Suprapubic skin (tissue), 4 donors: ENCODE results near the gene LRP4. TPM values are rescaled to one million over a fixed set of nuclear protein-coding genes. Genes with fewer than 3 reads are reported as not detected.
A peak's percentile ranks its signal among the peaks of the same experiment; 100 is the strongest.
"Not testable (repeated sequence)": the region's sequence is repeated elsewhere in the genome, so short reads cannot be mapped to it uniquely, and the experiment has no call there.

Experiments
- DNase-seq, 2 donors: peaks; one replicate each; pipeline ENCODE4 v3.0.0-alpha.2; 2019; ENCODE audit warnings: low spot score in 2 of 2
- H3K27ac ChIP-seq: fragments of 200-600 bp; sonication (generic); one replicate; pipeline ENCODE4 v1.5.1; 2019
- H3K27me3 ChIP-seq: fragments of 200-600 bp; sonication (generic); one replicate; pipeline ENCODE4 v1.5.1; 2019
- H3K36me3 ChIP-seq: fragments of 200-600 bp; sonication (generic); one replicate; pipeline ENCODE4 v1.5.1; 2019
- H3K4me1 ChIP-seq: fragments of 200-600 bp; sonication (generic); one replicate; pipeline ENCODE4 v1.5.1; 2019
- H3K4me3 ChIP-seq: fragments of 200-600 bp; sonication (generic); one replicate; pipeline ENCODE4 v1.5.1; 2019; ENCODE audit warnings: mild to moderate bottlenecking
- H3K9me3 ChIP-seq: fragments of 200-600 bp; sonication (generic); one replicate; pipeline ENCODE4 v1.5.1; 2019
- EP300 ChIP-seq: sonication (generic); formaldehyde crosslinking; IDR thresholded peaks from one replicate; pipeline ENCODE4 v1.6.1; 2017; ENCODE audit warnings: antibody characterized with exemption
- POLR2A ChIP-seq, 2 donors: fragments of 450-650 bp; IDR thresholded peaks; one replicate each; pipeline ENCODE4 v1.6.1; 2017; ENCODE audit warnings: antibody characterized with exemption in 2 of 2, mild to moderate bottlenecking in 2 of 2, moderate library complexity in 2 of 2
- POLR2AphosphoS5 ChIP-seq, 3 donors: sonication (generic); formaldehyde crosslinking; IDR thresholded peaks; one replicate each; pipeline ENCODE4 v1.6.1; 2017; ENCODE audit warnings: antibody characterized with exemption in 3 of 3
- WGBS: methylation state at CpG from one replicate; pipeline ENCODE4 v1.1.5; 2018; 5-methylcytosine and 5-hydroxymethylcytosine counted together
- total RNA-seq, 4 donors: library from RNA; depleted of rRNA; stranded (reverse); fragments of >200 nt; gene quantifications; one replicate each; pipeline ENCODE4 v1.1.0, GENCODE V29; 2016
- TF ChIP-seq, protein P1 (sequence below), 2 donors: fragments of 200-600 bp in 1 of 2; fragments of 450-650 bp in 1 of 2; sonication (generic) in 1 of 2; IDR thresholded peaks; one replicate each; pipeline ENCODE4 v1.5.1; 2016 to 2019; ENCODE audit warnings: antibody characterized with exemption in 2 of 2, mild to moderate bottlenecking in 1 of 2, moderate library complexity in 1 of 2

Gene LRP4, protein sequence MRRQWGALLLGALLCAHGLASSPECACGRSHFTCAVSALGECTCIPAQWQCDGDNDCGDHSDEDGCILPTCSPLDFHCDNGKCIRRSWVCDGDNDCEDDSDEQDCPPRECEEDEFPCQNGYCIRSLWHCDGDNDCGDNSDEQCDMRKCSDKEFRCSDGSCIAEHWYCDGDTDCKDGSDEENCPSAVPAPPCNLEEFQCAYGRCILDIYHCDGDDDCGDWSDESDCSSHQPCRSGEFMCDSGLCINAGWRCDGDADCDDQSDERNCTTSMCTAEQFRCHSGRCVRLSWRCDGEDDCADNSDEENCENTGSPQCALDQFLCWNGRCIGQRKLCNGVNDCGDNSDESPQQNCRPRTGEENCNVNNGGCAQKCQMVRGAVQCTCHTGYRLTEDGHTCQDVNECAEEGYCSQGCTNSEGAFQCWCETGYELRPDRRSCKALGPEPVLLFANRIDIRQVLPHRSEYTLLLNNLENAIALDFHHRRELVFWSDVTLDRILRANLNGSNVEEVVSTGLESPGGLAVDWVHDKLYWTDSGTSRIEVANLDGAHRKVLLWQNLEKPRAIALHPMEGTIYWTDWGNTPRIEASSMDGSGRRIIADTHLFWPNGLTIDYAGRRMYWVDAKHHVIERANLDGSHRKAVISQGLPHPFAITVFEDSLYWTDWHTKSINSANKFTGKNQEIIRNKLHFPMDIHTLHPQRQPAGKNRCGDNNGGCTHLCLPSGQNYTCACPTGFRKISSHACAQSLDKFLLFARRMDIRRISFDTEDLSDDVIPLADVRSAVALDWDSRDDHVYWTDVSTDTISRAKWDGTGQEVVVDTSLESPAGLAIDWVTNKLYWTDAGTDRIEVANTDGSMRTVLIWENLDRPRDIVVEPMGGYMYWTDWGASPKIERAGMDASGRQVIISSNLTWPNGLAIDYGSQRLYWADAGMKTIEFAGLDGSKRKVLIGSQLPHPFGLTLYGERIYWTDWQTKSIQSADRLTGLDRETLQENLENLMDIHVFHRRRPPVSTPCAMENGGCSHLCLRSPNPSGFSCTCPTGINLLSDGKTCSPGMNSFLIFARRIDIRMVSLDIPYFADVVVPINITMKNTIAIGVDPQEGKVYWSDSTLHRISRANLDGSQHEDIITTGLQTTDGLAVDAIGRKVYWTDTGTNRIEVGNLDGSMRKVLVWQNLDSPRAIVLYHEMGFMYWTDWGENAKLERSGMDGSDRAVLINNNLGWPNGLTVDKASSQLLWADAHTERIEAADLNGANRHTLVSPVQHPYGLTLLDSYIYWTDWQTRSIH (N-terminal part only)
- 100 to 1,000 TPM in 2 of 4 donors, 10 to 100 TPM in 2; 52.2 to 308 (median 90.4) TPM for total RNA-seq

DNA sequence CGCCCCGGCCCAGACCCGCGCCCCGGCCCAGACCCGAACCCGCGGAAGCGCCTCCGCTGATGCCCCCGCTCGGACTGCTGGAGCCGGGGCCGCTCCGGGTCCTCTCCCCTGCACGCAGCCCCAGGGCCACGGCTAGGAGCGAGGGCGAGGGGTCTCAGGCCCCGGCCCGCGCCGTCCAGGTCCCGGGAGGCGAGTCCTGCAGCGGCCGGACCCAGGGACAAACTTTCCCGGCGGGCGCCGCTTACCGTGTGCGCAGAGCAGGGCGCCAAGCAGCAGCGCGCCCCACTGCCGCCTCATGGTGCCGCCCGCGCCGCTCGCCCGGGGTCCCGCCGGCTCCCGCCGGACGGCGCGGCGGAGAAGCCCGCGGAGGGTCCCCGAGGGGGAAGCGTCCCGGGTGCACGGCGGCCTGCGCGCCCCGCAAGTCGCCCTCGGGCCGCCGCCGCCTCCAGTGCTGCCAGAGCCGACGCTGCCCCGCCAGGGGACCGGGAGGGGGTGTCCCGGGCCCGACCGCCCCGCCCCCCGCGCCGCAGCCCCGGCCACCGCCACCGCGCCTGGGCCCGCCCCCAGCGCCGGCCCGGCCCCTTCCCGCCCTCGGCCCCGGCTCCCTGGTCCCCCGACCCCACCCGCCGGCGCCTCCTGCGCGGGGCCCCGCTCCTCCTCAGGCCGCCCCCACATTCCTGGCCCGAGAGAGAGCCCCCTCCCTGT lies at the start of gene LRP4:
Gene LRP4 (minus strand): TSS at position 468 of the 705 bp plus-strand sequence. CDS start 171 bp downstream, at position 297.
- no peaks in the 10 kb centered on the region for H3K36me3 ChIP-seq
- H3K27ac ChIP-seq, result peak within 1 kb of the TSS; percentile 82
- WGBS, result 0% methylated on average over 3 of the region's 97 CpGs
- H3K27me3 ChIP-seq, result no peaks in the 10 kb centered on the region
- DNase-seq, result no peak
- peak within 1 kb of the TSS; percentile 63 for H3K4me3 ChIP-seq
- peaks cover 75% of the 10 kb centered on the region for H3K4me1 ChIP-seq
- peak in 1 of 2 donors; percentile 28 for TF ChIP-seq POLR2A (IDR thresholded peaks at IDR 0.05)
- no peak for TF ChIP-seq EP300
- no peaks in the 10 kb centered on the region for H3K9me3 ChIP-seq

DNA sequence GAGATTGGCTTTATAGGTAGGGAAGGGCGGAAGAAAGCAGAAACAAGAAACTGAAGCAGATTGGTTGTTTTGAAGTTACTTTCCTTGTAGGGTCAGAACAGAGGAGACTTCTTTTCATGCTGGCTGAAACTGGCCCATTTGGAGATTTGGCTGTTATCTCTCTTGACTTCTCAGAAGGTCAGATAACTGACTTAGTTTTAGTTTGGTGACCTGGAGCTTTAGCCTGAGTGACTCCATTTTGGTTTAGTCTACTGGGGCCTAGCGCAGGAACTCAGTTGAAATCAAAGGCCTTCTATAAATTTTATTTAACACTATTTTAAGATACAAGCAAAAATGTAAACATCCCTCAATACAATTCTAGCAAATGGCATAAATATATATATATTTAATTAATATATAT lies 49.6 kb upstream of the LRP4 start:
- no peak for DNase-seq
- no peak for TF ChIP-seq POLR2AphosphoS5 (IDR thresholded peaks at IDR 0.05)
- no peak for TF ChIP-seq POLR2A (IDR thresholded peaks at IDR 0.05)
- no peak for TF ChIP-seq EP300
- TF ChIP-seq, protein P1, sequence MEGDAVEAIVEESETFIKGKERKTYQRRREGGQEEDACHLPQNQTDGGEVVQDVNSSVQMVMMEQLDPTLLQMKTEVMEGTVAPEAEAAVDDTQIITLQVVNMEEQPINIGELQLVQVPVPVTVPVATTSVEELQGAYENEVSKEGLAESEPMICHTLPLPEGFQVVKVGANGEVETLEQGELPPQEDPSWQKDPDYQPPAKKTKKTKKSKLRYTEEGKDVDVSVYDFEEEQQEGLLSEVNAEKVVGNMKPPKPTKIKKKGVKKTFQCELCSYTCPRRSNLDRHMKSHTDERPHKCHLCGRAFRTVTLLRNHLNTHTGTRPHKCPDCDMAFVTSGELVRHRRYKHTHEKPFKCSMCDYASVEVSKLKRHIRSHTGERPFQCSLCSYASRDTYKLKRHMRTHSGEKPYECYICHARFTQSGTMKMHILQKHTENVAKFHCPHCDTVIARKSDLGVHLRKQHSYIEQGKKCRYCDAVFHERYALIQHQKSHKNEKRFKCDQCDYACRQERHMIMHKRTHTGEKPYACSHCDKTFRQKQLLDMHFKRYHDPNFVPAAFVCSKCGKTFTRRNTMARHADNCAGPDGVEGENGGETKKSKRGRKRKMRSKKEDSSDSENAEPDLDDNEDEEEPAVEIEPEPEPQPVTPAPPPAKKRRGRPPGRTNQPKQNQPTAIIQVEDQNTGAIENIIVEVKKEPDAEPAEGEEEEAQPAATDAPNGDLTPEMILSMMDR (IDR thresholded peaks at IDR 0.05), result no peak
- WGBS, result 96% methylated on average over 2 of the region's 2 CpGs
- Histone ChIP-seq H3K9me3 (no peaks in the 10 kb centered on the region), H3K4me1 (no peaks in the 10 kb centered on the region), H3K27ac (no peak overlapping the region), H3K4me3 (no peak overlapping the region), H3K36me3 (no peaks in the 10 kb centered on the region), H3K27me3 (no peaks in the 10 kb centered on the region)

DNA sequence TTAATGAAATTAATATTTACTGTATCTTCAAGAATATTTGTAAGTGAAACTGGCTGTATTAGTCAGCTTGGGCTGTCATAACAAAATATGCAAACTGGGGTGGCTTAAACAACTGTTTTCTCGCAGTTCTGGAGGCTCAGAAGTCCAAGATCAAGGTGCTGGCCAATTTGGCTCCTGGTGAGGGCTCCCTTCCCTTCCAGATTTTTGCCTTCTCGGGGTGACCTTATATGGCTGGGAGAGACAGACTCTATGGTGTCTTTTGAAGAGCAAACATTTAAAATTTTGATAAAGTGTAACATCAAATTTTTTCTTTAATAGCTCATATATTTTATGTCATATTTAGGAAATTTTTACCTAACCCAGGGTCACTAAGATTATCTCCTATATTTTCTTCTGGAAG lies 48.4 kb upstream of the LRP4 start:
- H3K9me3 ChIP-seq, result no peaks in the 10 kb centered on the region
- H3K27ac ChIP-seq, result no peak overlapping the region
- H3K27me3 ChIP-seq, result no peaks in the 10 kb centered on the region
- no peak for DNase-seq
- 69% methylated on average over 2 of the region's 2 CpGs for WGBS
- H3K36me3 ChIP-seq, result no peaks in the 10 kb centered on the region
- no peaks in the 10 kb centered on the region for H3K4me1 ChIP-seq
- TF ChIP-seq POLR2A (IDR thresholded peaks at IDR 0.05) (no peak), EP300 (no peak), POLR2AphosphoS5 (IDR thresholded peaks at IDR 0.05) (no peak)
- TF ChIP-seq, protein P1 (IDR thresholded peaks at IDR 0.05), result no peak
- no peak overlapping the region for H3K4me3 ChIP-seq

DNA sequence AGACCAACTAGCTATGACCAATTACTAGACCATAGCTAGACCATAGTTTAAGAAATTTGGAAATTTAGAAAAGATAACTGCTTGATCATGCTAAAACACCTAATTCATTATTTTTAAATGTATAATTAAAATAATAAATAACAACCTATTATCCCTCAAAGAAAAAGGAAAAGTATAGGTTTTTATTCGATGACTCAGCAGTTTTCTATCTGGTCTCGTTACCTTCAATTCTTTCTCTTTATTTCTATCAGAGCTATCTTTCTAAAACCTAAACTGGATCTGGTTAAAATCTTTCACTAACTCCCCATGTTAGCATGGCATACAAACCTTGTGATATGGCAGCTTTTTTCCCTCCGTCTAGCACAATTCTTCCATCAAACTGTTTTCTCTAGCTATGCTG lies 45.5 kb upstream of the LRP4 start:
- H3K36me3 ChIP-seq, result peaks cover 2% of the 10 kb centered on the region
- TF ChIP-seq, protein P1 (IDR thresholded peaks at IDR 0.05), result no peak
- TF ChIP-seq POLR2AphosphoS5 (IDR thresholded peaks at IDR 0.05) (no peak), EP300 (no peak), POLR2A (IDR thresholded peaks at IDR 0.05) (no peak)
- WGBS, result 98% methylated on average over 3 of the region's 3 CpGs

DNA sequence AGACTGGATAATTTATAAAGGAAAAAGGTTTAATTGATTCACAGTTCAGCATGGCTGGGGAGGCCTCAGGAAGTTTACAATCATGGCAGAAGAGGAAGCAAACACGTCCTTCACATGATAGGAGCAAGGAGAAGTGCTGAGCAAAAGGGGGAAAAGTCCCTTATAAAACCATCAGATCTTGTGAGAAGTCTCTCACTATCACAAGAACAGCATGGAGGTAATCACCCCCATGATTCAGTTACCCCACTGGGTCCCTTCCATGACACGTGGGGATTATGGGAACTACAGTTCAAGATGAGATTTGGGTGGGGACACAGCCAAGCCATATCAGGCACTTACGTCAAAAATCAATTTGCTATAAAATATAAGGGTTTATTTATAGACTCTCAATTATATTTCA lies 43.5 kb upstream of the LRP4 start:
- H3K27me3 ChIP-seq, H3K9me3 ChIP-seq, DNase-seq, H3K36me3 ChIP-seq, H3K27ac ChIP-seq, H3K4me1 ChIP-seq, H3K4me3 ChIP-seq: not testable (repeated sequence)
- WGBS, result 84% methylated on average over 3 of the region's 3 CpGs

More for the DNA sequence above, 45.5 kb upstream of the LRP4 start:
- Histone ChIP-seq H3K4me3 (no peak overlapping the region), H3K27me3 (no peaks in the 10 kb centered on the region), H3K27ac (no peak overlapping the region), H3K4me1 (no peaks in the 10 kb centered on the region), H3K9me3 (no peaks in the 10 kb centered on the region)
- no peak for DNase-seq
